Measurements from ENCODE around the gene CD70.
"Not testable (repeated sequence)": the region's sequence is repeated elsewhere in the genome, so short reads cannot be mapped to it uniquely, and the experiment has no call there.

DNA sequence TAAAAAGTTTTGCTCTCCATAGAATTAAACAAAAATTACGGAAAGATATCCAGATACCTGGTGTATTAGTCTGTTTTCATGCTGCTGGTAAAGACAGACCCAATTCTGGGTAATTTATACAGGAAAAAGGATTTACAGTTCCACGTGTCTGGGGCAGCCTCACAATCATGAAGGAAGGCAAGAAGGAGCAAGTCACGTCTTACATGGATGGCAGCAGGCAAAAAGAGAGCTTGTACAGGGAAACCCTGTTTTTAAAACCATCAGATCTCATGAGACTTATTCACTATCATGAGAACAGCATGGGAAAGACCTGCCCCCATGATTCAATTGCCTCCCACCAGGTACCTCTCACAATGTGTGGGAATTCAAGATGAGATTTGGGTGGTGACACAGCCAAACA is 24.2 kb downstream of the CD70 start:
- not testable (repeated sequence) for TF ChIP-seq TAF1 (conservative IDR thresholded peaks at IDR 0.05); YY1 (IDR thresholded peaks at IDR 0.05); EGR1 (IDR thresholded peaks at IDR 0.05; ENCODE audit: low read depth in 2 of 2); RAD21 (IDR thresholded peaks at IDR 0.05); GABPA (IDR thresholded peaks at IDR 0.05 in 1 of 2, conservative IDR thresholded peaks at IDR 0.05 in 1 of 2)
- TF ChIP-seq, protein P1, sequence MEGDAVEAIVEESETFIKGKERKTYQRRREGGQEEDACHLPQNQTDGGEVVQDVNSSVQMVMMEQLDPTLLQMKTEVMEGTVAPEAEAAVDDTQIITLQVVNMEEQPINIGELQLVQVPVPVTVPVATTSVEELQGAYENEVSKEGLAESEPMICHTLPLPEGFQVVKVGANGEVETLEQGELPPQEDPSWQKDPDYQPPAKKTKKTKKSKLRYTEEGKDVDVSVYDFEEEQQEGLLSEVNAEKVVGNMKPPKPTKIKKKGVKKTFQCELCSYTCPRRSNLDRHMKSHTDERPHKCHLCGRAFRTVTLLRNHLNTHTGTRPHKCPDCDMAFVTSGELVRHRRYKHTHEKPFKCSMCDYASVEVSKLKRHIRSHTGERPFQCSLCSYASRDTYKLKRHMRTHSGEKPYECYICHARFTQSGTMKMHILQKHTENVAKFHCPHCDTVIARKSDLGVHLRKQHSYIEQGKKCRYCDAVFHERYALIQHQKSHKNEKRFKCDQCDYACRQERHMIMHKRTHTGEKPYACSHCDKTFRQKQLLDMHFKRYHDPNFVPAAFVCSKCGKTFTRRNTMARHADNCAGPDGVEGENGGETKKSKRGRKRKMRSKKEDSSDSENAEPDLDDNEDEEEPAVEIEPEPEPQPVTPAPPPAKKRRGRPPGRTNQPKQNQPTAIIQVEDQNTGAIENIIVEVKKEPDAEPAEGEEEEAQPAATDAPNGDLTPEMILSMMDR (IDR thresholded peaks at IDR 0.05; ENCODE audit: low read depth, low read length, missing input control): not testable (repeated sequence)
- TF ChIP-seq, protein P2, sequence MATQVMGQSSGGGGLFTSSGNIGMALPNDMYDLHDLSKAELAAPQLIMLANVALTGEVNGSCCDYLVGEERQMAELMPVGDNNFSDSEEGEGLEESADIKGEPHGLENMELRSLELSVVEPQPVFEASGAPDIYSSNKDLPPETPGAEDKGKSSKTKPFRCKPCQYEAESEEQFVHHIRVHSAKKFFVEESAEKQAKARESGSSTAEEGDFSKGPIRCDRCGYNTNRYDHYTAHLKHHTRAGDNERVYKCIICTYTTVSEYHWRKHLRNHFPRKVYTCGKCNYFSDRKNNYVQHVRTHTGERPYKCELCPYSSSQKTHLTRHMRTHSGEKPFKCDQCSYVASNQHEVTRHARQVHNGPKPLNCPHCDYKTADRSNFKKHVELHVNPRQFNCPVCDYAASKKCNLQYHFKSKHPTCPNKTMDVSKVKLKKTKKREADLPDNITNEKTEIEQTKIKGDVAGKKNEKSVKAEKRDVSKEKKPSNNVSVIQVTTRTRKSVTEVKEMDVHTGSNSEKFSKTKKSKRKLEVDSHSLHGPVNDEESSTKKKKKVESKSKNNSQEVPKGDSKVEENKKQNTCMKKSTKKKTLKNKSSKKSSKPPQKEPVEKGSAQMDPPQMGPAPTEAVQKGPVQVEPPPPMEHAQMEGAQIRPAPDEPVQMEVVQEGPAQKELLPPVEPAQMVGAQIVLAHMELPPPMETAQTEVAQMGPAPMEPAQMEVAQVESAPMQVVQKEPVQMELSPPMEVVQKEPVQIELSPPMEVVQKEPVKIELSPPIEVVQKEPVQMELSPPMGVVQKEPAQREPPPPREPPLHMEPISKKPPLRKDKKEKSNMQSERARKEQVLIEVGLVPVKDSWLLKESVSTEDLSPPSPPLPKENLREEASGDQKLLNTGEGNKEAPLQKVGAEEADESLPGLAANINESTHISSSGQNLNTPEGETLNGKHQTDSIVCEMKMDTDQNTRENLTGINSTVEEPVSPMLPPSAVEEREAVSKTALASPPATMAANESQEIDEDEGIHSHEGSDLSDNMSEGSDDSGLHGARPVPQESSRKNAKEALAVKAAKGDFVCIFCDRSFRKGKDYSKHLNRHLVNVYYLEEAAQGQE (IDR thresholded peaks at IDR 0.05): not testable (repeated sequence)
- TF ChIP-seq, protein P3, sequence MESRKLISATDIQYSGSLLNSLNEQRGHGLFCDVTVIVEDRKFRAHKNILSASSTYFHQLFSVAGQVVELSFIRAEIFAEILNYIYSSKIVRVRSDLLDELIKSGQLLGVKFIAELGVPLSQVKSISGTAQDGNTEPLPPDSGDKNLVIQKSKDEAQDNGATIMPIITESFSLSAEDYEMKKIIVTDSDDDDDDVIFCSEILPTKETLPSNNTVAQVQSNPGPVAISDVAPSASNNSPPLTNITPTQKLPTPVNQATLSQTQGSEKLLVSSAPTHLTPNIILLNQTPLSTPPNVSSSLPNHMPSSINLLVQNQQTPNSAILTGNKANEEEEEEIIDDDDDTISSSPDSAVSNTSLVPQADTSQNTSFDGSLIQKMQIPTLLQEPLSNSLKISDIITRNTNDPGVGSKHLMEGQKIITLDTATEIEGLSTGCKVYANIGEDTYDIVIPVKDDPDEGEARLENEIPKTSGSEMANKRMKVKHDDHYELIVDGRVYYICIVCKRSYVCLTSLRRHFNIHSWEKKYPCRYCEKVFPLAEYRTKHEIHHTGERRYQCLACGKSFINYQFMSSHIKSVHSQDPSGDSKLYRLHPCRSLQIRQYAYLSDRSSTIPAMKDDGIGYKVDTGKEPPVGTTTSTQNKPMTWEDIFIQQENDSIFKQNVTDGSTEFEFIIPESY (IDR thresholded peaks at IDR 0.05): not testable (repeated sequence)
- TF ChIP-seq, protein P4, sequence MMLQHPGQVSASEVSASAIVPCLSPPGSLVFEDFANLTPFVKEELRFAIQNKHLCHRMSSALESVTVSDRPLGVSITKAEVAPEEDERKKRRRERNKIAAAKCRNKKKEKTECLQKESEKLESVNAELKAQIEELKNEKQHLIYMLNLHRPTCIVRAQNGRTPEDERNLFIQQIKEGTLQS (IDR thresholded peaks at IDR 0.05): not testable (repeated sequence)
- TF ChIP-seq, protein P5, sequence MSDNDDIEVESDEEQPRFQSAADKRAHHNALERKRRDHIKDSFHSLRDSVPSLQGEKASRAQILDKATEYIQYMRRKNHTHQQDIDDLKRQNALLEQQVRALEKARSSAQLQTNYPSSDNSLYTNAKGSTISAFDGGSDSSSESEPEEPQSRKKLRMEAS (IDR thresholded peaks at IDR 0.05): not testable (repeated sequence)

Measured in liver (tissue), 3 donors.